ENCODE results near the gene NR2C2AP.
"Not testable (repeated sequence)": the region's sequence is repeated elsewhere in the genome, so short reads cannot be mapped to it uniquely, and the experiment has no call there.

The NR2C2AP gene

GRCh38 chr19:19185853-19186740, 17.1 kb downstream of the NR2C2AP start:
- TF ChIP-seq CTCF (conservative IDR thresholded peaks at IDR 0.05; ENCODE audit: low read depth, low read length), result peak; percentile 80
- no peak overlapping the region for H3K4me3 ChIP-seq (ENCODE audit: low read depth, low read length)
- DNase-seq (ENCODE audit: low read depth), result peak; percentile 67

GRCh38 chr19:19181488-19181998, 21.7 kb downstream of the NR2C2AP start:
- no peak for TF ChIP-seq CTCF (conservative IDR thresholded peaks at IDR 0.05; ENCODE audit: low read depth, low read length)
- H3K4me3 ChIP-seq (ENCODE audit: low read depth, low read length), result no peak overlapping the region
- DNase-seq (ENCODE audit: low read depth), result no peak

GRCh38 chr19:19179548-19180441, 23.4 kb downstream of the NR2C2AP start:
- DNase-seq (ENCODE audit: low read depth), result no peak
- no peak for TF ChIP-seq CTCF (conservative IDR thresholded peaks at IDR 0.05; ENCODE audit: low read depth, low read length)
- no peak overlapping the region for H3K4me3 ChIP-seq (ENCODE audit: low read depth, low read length)

- DNase-seq (ENCODE audit: low read depth), result no peak
- no peak for TF ChIP-seq CTCF (conservative IDR thresholded peaks at IDR 0.05; ENCODE audit: low read depth, low read length)
- no peak overlapping the region for H3K4me3 ChIP-seq (ENCODE audit: low read depth, low read length)
Measured at GRCh38 chr19:19176950-19177349, 26.3 kb downstream of the NR2C2AP start.

GRCh38 chr19:19173243-19173642, 30.0 kb downstream of the NR2C2AP start:
- DNase-seq (ENCODE audit: low read depth); H3K4me3 ChIP-seq (ENCODE audit: low read depth, low read length): not testable (repeated sequence)

- no peak for TF ChIP-seq CTCF (conservative IDR thresholded peaks at IDR 0.05; ENCODE audit: low read depth, low read length)
- DNase-seq (ENCODE audit: low read depth), result peak; percentile 80
- no peak overlapping the region for H3K4me3 ChIP-seq (ENCODE audit: low read depth, low read length)
Measured at GRCh38 chr19:19171821-19172532, 31.2 kb downstream of the NR2C2AP start.
